Mononuclear cell (primary cell): ENCODE measurements around the gene POFUT2. TPM values are rescaled to one million over a fixed set of nuclear protein-coding genes. Genes with fewer than 3 reads are reported as not detected.

ENCODE experiments used
- H3K27me3 ChIP-seq: 2 replicates; pipeline ENCODE4 v1.6.0; 2011; ENCODE audit warnings: low read length, control low read depth; ENCODE audit not compliant: insufficient read depth
- H3K4me1 ChIP-seq: 2 replicates; pipeline ENCODE4 v1.5.1; 2011; ENCODE audit warnings: mild to moderate bottlenecking, low read length, control low read depth; ENCODE audit not compliant: insufficient read depth
- H3K4me3 ChIP-seq: 2 replicates; pipeline ENCODE4 v1.5.1; 2011; ENCODE audit warnings: mild to moderate bottlenecking, low read length, moderate library complexity
- H3K9me3 ChIP-seq: 2 replicates; pipeline ENCODE4 v1.5.1; 2011; ENCODE audit warnings: low read depth, mild to moderate bottlenecking, control low read depth, low read length
- total RNA-seq: library from RNA; depleted of rRNA; stranded (reverse); fragments of >200 nt; gene quantifications from one replicate; pipeline ENCODE4 v1.2.3, GENCODE V29; 2012

POFUT2 gene
- total RNA-seq, 1 donor, result 13.9 TPM

DNA sequence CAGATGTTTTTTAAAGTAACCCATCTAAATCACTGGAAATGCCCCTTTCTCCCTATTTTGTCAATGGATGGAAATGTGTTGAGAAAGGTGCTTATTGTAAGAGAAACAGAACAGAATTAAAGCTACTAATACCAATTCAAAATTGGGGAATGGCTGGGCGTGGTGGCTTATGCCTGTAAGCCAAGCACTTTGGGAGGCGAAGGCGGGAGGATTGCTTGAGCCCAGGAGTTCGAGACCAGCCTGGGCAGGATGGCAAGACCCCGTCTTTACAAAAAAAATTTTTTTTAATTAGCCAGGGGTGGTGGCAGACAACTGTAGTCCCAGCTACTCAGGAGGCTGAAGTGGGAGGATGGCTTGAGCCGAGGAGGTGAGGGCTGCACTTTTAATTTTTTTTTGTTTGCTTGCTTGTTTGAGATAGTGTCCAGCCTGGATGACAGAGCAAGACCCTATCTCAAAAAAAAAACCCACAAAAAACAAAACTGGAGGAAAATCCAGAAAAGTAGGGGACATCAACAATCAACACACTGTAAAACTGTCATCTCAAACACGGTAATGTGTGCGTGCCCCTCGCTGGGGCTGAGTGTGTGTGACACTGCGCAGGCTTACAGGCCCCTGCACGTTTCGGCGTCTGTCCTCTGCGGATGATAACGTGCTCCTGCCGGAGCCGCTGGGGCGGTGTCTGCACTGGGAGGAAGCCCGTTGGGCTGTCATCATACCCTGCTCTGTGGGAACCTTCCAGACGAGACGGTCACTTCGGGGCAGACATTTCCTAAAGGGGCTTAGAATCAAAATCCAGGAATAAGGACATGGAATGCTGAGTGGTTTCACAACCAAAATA is 11.6 kb upstream of the POFUT2 start:
- H3K4me3 ChIP-seq, result no peak overlapping the region
- H3K9me3 ChIP-seq, result no peaks in the 10 kb centered on the region
- no peaks in the 10 kb centered on the region for H3K27me3 ChIP-seq
- no peaks in the 10 kb centered on the region for H3K4me1 ChIP-seq

DNA sequence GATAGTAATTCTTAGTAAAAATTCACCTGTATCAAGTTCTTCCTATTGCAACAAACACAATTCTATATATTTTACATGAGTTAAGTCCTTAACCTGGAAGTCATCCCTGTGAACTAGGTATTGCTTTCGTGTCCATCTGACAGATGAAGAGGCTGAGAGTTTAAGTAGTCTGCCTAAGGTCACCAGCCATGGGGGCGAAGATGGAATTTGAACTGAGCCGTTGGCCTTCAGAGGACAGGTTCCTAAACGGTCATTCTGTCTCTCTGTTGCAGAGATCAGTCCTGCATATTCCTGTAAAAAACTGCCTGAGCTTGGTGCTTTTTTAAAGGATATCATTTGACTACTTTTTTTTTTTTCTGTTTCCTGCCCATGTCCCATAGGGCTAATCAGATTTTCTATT is 10.2 kb upstream of the POFUT2 start:
- H3K4me3 ChIP-seq, result no peak overlapping the region

DNA sequence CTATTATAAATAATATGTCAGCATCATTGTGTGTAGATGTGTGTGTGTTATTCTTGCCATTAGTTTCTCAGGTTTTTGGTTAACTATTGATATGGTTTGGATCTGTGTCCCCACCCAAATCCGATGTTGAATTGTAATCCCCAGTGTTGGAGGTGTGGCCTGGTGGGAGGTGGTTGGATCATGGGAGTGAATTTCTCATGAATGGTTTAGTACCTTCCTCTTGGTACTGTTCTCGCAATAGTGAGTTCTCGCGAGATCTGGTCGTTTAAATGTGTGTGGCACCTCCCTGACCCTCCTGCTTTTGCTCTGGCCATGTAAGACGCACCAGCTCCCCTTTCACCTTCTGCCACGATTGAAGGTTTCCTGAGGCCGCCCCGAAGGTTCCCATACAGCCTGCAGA is 9.6 kb upstream of the POFUT2 start:
- H3K27me3 ChIP-seq, result no peaks in the 10 kb centered on the region
- H3K4me3 ChIP-seq, result no peak overlapping the region
- H3K4me1 ChIP-seq, result peaks cover 10% of the 10 kb centered on the region
- no peaks in the 10 kb centered on the region for H3K9me3 ChIP-seq

More for the DNA sequence above, 10.2 kb upstream of the POFUT2 start:
- Histone ChIP-seq H3K9me3 (no peaks in the 10 kb centered on the region), H3K4me1 (peaks cover 5% of the 10 kb centered on the region), H3K27me3 (no peaks in the 10 kb centered on the region)

DNA sequence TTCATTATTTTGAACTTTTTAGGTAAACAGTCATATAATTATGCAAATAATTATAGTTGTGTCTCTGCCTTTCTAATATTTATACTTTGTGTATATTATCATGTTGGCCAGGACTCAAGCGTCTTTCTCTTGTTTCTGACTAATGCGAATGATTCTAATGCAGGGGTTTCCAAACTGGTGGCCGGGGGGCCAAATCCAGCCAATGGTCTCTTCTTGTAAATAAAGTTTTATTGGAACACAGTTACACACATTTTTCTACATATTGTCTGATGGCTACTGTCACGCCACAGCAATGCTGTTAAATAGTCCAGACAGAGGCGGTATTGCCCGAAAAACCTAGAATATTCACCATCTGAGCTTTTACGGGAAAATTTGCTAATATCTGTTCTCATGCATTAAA is 8.9 kb upstream of the POFUT2 start:
- peaks cover 14% of the 10 kb centered on the region for H3K4me1 ChIP-seq
- H3K27me3 ChIP-seq, result no peaks in the 10 kb centered on the region
- no peak overlapping the region for H3K4me3 ChIP-seq
- H3K9me3 ChIP-seq, result no peaks in the 10 kb centered on the region

DNA sequence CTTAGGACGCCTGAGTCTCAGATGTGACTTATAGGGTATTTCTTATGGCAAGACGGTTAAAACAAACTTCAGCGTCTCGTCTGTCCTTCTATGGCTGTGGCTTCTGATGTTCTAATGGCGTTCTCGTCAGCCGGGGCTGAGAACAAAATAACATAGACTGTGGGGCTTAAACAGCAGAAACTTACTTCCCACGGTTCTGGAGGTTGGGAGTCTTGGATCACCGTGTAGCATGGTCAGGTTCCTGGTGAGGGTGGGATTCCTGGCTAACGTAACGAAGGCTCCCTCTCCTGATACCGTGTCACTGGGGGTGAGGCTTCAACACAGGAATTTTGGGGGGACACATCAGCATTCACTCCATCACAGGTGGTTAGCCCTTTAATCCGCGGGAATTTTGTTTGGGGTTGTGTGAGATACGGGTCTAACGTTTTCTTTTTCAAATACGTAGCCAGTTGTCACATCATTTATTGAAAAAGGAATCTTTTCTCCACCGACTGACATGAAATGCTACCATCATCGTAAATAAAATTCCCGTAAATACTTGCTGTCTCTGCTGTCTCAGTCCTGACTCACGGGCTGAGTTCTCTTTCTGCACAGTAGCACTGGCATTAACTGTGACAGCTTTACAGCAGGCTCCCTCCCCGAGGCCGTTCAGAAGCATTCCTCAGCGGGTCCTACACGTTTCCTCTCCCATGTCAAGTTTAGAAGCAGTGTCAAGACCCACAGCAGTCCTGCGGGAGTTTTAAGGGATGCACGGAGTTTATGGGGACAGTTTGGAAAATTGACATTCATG is 8.1 kb upstream of the POFUT2 start:
- Histone ChIP-seq H3K27me3 (no peaks in the 10 kb centered on the region), H3K9me3 (no peaks in the 10 kb centered on the region), H3K4me1 (peaks cover 14% of the 10 kb centered on the region), H3K4me3 (no peak overlapping the region)

DNA sequence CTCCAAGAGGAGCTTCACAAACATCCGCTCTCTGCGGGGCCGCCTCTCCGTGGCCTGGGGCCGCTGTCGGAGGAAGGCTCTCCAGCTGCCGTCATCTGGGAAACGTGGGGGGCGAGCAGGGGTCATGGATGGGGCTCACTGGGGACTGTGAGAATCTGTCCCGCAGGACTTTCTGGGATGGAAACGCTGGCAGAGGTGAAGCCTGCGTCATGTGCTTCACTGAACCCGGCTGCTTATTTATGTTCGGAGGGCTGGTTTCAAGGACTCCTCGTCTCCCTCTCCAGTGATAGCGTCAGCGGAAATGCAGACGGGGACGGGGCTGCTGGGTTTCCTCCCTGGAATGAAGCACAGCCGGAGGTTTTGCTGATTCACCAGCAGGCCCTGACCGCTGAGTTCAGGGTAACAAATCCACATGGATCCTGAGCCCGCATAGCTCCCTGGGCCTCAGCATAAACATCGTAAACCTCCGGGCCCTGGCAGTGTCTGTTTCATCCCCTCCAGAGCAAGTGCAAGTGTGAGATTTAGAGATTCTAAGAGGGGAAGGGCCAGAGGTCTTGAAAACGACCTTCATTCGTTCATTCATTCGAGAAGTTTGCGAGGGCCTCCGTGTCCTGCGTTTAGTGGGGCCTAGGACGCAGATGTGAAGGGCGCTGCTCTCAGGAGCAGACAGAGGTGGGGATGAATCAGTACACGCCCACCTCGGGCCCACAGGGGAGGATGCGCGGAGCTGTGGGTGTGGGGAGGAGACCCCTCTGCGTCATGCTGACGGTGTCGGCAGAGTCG is 7.0 kb upstream of the POFUT2 start:
- no peaks in the 10 kb centered on the region for H3K9me3 ChIP-seq
- H3K27me3 ChIP-seq, result no peaks in the 10 kb centered on the region
- H3K4me3 ChIP-seq, result no peak overlapping the region
- H3K4me1 ChIP-seq, result peaks cover 14% of the 10 kb centered on the region

DNA sequence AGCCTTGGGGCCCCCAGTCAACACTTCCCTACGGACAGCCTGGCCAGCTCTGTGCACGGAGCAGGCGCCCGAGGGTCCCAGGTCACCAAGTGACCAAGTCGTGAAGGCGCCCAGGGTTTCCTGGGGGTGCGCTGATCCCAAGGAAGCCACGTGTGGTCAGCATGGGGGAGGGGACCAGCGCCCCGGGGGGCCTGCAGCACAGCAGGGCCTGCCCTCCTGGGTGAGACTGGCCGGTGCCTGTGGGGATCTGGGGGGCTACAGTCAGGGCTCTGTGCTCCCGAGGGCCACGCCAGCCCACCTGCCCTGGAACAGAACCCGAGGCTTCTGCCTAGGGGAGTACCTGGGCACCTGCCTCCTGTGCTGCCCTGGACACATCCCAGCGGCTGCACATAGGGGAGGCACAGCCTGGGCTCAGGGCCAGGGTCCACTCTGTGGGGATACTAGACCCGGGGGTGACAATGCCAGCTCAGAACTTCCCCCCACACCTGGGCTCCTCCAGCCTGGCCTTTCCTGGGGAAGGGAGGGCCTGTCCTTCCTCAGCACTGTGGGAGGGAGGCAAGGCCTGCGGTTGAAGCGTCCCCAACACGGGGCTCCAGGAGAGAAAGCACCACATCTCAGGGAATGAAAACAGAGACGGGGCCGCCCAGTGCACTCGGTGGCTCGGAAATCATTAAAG is 6.2 kb upstream of the POFUT2 start:
- Histone ChIP-seq H3K4me1 (peaks cover 14% of the 10 kb centered on the region), H3K4me3 (no peak overlapping the region), H3K9me3 (no peaks in the 10 kb centered on the region), H3K27me3 (no peaks in the 10 kb centered on the region)

DNA sequence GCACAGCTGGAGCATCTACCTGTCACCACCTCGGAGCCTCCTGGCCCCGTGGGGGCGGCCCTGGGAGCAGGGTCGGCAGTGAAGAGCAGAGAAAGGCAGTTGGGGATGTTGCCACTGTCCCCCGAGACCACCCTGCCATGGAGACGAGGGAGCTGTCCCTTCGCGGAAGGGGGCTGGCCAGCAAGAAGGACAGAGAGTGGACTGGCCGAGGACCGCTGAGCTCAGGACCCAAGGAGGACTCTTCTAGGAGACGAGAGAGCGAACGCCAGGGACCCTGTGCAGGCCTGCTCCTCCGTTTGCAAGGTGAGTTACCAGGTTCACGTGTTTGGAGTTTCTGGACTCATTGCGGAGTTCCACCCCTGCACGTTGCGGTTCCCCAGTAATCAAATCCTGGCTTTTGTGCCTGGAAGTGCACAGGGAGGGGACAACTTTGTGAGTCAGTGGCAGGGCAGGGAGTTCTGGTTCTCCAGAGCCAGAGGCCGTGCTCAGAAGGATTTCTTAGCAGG is 5.6 kb upstream of the POFUT2 start:
- Histone ChIP-seq H3K4me3 (no peak overlapping the region), H3K4me1 (peaks cover 19% of the 10 kb centered on the region), H3K9me3 (no peaks in the 10 kb centered on the region)

DNA sequence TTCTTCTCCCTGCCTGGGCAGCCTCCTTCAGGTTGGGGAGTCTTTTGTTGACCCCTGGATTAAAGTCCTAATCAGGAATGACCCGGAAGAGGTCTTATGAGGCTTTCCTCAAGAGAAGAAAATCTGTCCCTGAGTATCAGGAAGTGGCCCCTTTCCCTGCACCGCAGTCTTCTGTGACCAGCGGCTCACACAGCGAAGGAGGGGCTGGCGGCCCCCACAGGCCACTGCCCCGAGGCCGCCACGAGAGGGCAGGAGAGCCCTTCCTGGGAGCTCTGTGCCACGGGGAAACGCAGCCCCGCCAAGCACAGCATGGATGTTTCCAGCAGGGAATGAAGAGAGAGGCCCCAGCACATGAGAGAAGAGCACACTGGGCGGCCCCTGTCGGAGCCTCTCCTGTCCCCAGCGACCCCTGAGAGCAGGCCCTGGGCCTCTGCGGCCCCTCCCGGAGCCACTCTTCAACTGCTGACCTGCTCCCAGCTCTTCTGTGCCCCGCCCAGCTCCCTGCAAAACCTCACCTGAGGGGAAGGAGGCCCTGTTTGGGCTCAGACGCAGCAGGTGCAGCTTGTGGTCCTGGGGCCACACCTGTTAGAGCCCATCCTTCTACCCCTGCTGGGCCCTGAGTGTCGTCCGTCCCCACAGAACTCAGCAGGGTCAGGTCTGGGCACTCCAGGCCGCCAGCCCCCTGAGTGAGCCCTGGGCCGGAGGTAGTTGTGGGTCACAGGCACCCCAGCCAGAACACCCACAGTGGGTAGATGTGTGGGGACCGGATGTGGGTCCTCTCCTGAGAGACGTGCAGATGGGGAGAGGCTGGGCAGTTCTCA is 4.9 kb upstream of the POFUT2 start:
- H3K27me3 ChIP-seq, result no peaks in the 10 kb centered on the region
- no peaks in the 10 kb centered on the region for H3K9me3 ChIP-seq
- H3K4me3 ChIP-seq, result no peak overlapping the region
- H3K4me1 ChIP-seq, result peaks cover 20% of the 10 kb centered on the region

More for the DNA sequence above, 5.6 kb upstream of the POFUT2 start:
- no peaks in the 10 kb centered on the region for H3K27me3 ChIP-seq

DNA sequence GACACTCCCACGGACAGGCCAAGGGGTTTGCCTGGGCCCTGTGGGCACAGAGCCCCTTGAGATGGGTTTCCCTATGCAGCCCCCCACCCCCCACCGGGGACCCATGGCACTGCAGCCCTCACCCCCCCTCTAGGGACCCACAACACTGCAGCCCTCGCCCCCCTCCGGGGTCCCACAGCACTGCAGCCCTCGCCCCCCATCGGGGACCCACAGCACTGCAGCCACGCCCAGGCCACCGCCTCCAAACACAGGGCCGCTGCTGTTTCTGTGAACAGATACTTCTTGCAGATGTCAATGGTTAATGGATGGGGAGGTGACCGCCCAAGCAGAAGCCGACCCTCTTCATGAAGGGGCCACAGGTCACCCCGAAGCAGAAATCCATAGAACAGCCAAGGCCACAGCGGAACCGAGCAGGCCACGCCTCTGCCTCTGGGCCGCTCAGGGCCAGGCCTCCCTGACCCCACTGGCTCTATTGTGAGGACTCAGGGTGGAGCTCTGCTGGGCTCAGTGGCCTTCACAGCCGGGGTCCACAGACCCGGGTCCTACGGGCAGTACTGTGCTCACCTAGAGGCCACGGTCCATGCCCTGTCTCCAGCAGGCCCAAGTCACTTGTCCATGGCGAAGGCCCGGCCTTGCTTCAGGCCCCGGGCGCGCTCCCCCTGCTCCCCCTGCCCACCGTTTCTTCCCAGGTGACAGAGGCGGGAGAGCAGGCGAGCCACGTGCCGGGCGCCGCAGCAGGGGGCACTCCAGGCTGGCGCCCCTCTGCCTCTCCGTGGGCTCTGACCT is 4.1 kb upstream of the POFUT2 start:
- Histone ChIP-seq H3K4me1 (peaks cover 20% of the 10 kb centered on the region), H3K9me3 (no peaks in the 10 kb centered on the region), H3K27me3 (no peaks in the 10 kb centered on the region), H3K4me3 (no peak overlapping the region)

DNA sequence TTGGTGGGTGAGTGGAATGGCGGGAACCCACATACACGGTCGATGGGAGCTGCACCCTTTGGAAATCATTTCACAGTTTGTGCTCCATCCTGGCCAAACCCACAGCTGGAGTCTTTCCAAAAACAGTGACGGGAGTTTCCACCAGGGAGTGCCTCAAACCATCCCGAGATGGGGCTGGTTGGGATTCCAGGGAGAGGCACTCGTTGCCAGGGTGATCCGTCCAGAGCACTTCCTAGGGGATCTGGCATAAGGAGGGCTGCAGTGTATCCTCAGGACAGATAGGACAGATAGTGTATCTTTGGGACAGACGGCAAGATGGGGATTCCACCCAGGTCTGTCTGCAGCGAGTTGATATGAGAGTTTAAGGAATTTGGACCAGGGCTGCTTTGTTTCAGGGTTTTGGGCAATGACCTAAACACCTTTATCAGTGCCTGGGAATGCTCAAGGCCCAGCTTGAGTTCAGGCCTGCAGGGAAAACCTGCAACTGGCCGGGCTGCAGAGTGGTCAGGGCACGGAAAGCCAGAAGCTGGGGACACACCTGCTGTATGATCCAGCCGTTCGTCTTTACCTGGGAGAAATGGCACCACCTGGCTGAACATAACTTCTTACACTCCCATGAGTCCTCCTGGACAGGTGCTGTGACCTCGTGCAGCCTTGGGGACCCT is 3.4 kb upstream of the POFUT2 start:
- H3K27me3 ChIP-seq, result no peaks in the 10 kb centered on the region
- no peak overlapping the region for H3K4me3 ChIP-seq
- peaks cover 25% of the 10 kb centered on the region for H3K4me1 ChIP-seq
- no peaks in the 10 kb centered on the region for H3K9me3 ChIP-seq

DNA sequence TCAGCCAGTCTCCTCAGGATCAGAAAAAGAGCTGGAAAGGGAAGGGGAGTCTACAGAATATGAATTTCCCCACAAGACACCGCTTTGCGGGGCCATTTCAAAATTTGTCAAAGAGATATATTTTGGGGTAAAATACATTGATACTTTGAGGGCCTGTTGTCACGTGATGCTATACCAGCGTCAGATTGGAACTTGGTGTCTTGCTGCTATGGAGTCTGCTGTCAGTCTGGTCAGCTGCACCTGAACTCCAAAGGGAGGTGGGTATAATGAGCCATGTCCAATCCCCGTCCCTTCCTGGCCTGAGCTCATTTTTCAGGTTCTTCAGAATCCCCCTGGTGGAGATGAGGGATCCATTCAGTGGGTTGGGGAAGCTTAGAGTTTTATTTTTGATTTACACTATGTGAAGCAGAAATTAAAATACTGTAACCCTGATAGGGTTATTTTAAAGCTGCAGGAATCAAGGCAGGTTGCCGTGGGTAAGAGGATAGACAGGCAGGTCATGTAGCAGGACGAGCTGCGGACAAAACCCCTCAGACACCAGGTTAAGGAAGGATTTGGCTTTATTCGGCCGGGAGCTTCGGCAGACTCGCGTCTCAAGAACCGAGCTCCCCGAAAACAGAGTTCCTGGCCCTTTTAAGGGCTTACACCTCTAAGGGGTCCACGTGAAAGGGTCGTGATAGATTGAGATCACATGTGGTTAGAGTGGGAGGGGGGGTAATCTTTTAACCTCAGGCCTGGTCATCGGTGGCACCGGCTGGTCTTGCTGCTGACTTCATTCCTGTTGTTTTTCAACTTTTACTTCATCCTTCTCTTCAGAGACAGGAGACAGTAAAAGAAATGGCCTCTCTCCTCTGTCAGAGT is 2.2 kb upstream of the POFUT2 start:
- no peaks in the 10 kb centered on the region for H3K9me3 ChIP-seq
- peaks cover 25% of the 10 kb centered on the region for H3K4me1 ChIP-seq
- no peaks in the 10 kb centered on the region for H3K27me3 ChIP-seq
- no peak overlapping the region for H3K4me3 ChIP-seq
